HG03060 (cell line): ENCODE measurements around the gene LAMB3.

Experiments used
- ATAC-seq: cut with Tn5 transposase; IDR thresholded peaks from one replicate; pipeline ENCODE4 v1.9.1; 2021; ENCODE audit warnings: low read depth, moderate number of reproducible peaks; ENCODE audit not compliant: unreplicated experiment

The LAMB3 gene

DNA sequence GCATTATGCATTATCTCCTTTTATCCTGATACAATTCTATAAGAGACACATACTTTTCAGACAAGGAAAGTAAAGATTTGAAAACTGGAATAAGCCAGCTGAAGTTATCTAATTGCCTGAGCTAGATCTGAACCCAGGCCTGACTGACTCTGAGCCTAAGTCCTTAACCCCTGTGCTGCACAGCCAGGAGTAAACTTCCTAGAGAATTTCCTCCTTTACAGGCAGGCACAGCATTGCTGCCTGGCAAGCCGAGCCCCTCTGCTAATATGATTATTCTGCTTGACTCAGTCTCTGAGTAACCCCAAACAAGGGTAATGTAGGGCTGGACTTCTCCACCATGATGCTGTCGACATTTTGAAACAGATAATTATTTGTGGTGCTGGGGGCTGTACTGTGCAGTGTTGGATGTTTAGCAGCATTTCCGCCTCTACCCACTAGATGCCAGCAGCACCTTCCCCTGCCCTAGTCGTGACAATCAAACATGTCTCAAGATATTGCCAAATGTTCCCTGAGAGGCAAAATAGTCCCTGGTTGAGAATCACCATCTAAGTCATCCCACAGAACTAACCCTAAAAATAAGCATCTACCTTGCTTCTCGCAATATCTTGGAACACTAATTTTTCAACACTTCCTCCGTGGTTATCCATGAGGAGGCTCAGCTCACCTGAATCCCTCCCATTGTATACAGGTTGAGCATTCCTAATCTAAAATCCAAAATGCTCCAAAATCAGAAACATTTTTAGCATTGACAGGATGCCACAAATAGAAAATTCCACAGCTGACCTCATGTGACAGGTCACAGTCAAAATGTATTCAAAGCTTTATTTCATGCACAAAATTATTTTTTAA is 50.2 kb downstream of the LAMB3 start:
- ATAC-seq: no peak

DNA sequence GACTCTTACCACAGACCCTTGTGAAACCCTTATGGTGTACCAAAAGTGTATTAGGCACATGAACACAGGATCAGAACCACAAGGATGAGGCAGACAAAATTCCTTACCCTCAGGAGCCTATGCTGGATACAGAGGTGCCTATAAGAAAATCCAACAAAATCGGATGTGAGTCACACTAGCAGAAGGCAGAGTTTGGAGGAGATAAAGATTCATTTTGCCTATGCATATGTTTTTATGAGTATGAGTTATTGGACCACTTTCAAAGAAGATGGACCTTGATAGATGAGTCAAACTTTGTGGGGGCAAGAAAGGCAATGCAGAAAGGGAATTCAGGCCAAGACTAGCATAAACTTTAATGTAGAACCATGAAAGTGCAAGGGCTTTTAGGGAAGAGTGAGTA is 51.7 kb downstream of the LAMB3 start:
- no peak for ATAC-seq

DNA sequence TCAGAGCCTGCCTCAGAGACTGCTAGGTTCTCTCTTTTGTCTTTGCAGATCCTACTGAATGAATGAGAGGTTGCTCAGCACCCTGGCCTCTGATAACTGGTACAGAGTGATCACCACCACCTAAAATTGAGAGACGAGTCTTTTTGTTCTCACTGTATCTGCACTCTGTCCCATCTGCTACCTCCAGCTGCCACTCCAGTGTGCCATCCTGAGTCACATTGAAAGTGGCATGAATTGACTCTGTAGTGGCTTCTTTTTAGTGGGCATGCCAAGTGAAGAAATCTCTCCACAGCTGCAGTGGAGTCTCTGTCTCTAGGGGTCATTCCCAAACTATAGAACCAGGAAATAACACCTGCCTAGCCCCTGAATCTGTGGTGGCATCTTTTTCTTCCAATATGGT is 54.0 kb downstream of the LAMB3 start:
- ATAC-seq: no peak

DNA sequence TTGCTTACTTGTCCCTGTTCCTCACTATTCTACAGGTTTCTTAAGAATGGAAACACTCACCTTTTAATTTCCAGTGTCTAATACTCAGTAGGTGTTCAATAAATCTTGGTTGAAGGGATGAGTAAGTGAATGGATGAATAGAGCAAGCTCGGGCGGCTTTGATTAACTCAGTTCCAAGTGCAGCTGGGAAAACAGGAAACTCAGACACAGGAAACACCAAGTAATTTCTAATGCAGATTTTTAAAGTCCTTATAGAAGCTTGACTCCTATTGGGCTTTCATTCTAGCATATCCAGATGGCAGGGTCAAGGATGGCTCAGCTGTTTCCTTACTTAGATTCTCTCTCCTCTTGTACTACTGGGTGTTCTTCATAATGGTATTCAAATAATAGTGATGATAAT is 54.7 kb downstream of the LAMB3 start:
- ATAC-seq: no peak

DNA sequence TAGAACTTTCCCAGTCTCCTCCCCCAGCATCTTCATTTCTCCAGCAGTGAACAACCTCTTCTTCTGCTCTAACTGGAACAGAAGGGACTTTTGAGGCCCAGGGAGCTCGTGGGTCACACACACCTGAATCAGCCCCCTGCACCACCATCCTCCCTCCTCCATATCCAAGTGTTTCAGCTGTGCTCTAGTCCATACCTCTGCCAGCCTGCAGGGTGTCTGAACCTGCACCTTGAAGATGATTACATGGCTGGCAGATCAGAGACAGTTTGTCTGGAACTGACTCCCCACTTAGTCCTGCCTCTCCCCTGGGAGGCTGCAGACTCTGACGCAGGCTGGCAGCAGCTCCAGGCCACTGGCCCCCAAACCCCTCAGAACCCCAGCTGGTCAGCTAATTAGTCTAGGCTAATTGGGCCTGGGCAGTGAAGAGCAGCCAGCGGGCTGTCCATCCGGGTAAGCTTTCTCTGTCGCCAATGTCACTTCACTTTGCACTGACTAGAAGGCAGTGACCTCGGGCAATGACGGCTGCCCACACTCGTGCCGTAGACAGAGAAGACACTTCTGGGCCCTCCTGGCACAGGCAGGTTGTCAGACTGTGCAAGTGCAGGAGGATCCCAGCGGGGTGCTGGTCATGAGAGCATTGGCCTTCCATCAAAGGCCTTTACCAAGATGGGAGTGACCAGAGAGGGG is 56.5 kb downstream of the LAMB3 start:
- ATAC-seq: no peak

DNA sequence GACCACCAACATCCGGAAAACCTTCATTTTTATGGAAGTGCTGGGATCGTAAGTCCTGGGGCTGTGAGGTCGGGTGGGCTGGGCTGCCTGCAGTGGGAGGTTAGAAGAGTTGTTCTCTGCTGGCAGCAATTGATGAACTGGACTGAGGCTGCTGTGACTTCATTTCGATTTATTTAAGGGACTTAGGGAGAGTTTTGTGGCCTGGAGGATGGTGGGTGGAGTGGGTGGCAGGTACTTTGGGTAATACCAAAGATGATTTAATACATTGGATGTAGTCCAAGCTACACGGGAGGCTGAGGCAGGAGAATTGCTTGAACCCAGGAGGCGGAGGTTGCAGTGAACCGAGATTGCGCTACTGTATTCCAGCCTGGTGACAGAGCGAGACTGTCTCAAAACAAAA is 57.2 kb downstream of the LAMB3 start:
- no peak for ATAC-seq

DNA sequence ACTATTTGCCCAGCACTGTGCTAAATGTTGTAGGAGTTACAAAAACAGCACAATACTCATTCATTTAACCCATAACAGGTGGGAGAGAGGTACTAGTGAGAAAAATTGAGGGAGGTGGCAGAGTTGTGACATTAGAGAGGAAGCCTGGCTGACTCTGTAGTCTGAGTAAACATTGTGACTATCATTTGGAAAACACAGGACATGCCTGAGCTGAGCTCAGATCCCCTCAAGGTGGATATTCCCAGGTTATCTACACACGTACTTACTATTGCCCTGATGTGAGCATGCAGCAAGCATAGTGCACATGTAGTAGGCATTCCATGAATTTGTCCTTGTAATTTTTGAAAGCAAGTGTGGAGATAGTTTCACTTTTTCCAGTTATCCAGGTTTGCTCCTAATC is 57.8 kb downstream of the LAMB3 start:
- ATAC-seq: no peak

DNA sequence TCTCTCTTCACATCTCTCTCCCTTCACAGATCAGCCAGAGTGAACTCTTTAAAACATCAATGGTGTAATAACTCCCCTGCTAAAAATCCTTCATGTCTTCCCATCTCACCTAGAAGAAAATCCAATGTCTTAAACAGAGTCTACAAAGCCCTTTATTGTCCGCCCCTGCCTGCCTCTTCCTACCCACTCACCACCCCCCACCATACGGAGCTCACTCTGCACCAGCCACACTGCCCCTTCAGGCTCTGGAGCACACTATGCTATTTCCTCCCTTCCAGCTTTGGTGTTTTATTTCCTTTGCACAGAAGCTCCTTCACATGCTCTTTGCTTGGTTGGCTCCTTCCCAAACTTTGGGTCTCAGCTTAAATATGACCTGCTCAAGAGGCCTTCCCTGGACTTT is 58.5 kb downstream of the LAMB3 start:
- no peak for ATAC-seq

DNA sequence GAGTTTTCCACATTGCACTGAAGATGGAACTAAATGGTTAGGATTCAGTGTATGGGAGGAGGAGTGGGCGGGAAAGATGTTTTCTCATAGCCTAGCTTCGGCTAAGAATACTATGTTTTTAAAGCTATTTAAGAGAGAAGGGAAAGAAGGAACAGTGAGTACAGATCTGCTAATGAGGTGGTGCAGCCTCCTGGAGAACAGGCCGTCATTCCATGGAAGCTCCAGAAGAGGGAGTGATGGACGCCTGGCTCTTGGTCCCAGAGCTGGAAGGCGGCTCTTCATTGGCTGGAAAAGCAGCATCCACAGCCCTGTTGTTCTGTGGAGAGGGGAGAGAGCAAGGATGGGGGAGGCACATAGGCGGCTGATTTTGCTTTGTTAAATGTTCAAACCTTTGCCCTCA is 61.8 kb downstream of the LAMB3 start:
- no peak for ATAC-seq

DNA sequence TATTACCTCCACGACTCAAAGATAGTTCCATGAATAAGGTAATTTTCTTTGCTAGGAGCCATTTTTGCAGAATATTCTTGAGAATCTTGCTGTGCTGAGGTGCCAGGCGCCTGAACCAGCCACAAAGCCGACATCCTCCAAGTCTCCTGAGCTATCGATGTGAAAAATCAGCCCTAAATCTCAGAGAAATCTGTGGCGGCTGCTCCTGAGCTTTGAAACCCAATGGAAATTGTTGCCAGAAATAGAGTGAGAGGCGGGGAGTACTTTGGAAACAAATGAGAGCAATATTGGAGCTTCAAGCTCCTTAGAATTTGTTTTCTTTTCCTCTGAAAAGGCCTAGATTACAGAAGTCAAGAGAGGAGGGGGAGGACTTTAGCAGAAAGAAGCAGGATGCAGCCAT is 62.4 kb downstream of the LAMB3 start:
- ATAC-seq: no peak

DNA sequence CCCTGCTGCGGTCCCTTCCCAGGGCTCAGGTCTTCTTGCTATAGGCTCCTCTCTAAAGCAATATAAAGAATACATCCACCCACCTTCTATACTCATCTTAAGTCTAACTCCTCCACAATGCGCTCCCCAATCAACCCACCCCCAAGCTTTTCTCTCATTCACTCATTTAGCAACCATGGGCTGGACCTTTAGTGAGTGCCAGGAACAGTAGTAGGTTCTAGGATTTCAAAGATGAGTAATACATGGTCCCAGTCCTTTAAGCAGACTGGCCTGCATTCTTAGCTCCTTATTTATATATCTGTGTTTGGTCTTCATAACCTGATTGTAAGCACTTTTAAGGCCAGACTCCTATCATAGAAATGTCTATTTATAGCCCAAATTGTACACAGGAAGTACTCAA is 62.8 kb downstream of the LAMB3 start:
- no peak for ATAC-seq

DNA sequence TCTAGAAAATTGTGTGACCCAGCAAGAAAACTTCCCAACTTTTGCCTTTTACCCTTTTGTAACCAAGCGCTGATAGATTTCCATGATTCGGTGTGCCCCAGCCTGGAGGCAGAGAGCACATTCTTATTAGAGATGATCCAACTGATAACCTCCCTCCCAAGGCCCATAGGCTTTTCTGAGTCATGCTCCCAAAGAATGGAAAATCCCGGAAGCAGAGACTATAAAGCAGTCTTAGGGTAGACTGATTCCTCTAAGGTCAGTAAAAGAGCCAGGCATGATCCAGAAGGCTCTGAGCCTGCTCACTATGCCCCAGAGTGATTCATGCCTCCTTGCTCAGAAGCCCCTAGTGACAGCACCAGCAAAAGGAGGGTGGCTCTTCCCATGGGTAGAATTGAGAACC is 64.4 kb downstream of the LAMB3 start:
- no peak for ATAC-seq

DNA sequence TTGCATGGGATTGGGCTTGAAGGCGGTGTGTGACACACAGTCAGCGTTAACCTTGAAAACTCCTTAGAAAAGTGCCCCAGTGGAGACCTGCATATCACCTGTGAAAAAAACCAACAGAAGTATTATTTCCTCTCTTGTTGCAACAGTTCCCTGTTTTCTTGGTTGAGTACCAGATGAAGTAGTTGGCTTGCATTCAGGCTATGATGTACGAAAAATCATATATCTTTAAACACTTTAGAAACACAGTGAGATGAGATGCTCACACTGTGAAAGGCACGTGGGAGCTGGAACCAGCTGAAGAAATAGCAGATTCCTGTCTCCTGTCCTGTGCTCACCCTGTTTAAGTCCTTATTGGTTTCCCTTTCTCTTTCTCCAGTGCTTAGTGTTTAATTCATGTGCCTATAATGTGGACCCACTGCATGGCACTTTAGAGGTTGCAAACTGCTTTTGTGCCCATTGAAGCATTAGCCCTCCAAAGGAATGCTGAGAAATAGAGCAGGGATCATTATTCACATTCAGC is 65.9 kb downstream of the LAMB3 start:
- no peak for ATAC-seq

DNA sequence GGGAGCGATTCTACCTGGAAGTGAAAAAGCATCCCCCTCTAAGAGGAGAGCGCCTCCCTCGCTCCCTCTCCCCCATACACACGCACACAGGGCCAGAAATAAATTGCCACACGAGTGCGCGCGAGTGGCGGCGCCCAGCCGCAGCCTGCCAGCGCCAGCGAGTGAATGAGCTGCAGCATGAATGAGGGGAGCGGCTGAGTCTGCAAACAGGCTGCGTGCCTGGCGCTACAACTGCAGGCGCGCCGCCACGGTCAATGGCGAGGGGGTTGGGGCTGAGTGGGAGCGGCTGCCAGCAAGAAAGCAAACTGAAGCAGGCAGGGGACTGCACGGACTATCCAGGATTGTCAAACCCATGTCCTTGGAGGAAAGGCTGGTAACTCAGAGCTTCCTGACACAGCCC is 66.6 kb downstream of the LAMB3 start:
- no peak for ATAC-seq

DNA sequence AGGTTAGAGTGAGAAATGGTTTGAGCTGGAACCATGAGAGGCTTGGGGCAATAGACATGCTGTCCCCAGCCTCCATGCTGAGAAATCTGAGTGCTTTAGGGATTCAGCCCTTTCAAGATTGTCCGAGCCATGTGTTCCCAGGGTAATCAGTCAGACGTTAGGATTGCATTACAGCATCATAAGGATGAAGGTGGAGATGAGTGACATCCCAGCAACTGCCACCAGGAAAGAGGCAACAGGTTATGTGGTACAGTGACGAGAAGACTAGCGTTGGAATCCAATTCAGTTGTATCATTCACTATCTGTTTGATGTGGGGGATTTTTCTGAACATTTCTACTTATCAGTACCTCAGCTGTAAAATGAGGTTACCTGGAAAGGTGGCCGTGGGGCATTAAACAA is 67.0 kb downstream of the LAMB3 start:
- no peak for ATAC-seq

DNA sequence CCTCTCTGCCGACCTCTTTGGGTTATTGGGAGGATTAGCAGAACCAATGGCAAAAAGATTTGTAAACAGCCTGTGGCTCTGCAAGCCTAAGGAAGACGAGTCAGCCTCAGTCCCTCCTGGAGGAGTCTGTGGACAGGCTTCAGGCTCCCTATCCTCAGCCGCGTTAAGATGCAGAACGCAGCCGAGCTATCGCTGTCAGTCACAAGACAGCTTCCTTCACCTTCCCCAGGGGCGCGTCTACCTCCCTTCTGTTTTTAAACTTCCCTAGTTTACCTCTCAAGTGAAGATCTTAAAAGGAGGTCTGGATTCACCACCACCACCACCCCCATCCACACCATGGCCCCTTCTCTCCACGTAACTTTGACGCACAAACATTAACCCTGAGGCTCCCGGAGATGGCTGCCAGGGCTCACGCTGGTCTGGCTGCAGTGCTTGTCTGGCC is 68.0 kb downstream of the LAMB3 start:
- ATAC-seq: no peak

DNA sequence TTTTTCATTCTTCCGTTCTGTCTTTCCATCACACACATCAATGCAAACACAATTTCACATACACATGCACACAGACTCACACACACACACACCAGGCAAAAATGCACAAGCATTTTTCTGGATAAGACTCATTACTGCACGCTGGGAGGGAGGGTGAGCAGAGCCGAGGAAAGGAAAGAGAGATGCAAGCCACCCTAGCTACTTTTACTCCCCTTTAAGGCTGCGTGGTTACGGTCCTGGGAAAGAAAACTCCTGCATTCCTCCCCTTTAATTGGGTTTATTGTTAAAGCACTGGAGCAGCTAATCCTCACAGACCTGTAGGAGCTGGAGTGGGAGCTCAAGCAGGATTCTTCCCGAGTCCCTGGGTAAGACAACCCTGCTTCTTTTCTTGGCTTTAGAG is 68.8 kb downstream of the LAMB3 start, which contains the start of gene CAMK1G:
Gene CAMK1G, plus strand, starts transcription at position 307 of the 400 bp plus-strand sequence. CDS start 11,270 bp downstream, outside the sequence.
- no peak for ATAC-seq

DNA sequence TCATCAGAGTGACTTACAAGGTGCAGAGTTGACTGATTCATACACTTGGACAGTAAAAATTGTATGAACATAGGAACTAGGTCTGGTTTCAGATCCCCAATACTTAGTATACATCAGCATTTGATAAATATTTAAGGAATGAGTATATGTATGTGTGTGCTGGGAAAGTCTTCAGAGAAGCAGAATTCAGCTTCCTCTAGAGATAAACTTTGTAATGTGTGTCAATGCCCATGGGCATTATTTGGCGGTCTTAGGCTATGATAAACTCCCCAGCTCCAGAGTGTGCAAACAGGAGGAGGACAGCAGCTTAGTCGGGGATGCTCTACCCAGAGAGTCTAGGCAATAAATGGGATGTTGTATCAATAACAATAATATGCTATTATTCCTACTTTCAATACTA is 71.6 kb downstream of the LAMB3 start:
- no peak for ATAC-seq

DNA sequence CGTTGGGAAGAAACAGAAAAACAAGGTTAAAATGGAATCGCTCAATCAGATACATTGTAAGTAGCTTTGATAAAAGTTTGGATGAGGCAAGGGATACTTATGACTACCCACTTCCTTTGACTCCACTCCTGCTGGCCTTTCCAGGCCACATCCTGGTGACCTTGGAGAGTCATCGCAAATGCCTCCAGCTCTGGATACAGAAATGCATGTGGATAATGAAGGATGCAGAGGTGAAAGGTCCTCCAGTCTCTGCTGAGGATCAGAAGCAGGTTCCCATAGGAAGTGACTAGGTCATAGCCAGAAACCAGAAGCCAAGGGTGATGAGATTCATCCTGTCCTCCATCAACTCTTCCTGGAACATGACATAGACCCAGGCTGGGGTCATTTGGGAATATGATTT is 74.9 kb downstream of the LAMB3 start:
- ATAC-seq: no peak

DNA sequence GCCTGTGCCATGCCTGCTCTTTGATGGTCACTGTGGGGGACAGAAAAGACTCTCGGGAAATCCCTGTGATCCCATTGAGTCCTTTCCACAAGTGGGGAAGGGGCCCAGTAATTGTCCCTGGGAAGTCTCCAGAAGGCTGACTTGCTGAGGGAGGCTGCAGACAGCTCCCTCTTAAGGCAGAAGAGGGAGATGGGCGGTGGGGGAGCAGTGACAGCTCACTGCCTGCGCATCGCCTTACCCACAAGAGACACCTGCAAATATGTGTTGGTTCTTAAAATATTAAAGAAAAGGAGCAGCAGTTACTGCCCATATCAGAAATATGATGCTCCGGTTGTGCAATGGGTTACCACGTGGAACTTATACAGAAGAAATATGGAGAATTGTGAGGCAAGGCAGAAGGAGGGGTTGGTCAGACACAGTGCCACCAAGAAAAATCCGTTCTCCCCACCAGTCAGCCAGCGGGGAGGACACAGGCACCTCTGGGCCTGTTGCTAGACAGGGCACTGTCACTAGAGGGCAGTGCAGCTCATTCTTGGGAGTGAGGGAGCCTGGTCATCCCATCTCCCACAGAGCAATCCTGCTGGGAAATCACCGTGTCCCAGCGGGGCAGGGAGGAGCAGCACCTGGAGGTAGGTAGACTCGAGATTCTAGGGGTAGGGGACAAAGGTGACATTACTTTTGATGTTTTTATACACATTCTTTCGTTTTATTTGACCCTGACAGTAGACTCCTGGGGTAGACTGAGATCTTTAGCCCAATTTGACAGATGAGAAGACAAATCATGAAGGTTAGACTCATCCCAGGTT is 75.6 kb downstream of the LAMB3 start:
- no peak for ATAC-seq

DNA sequence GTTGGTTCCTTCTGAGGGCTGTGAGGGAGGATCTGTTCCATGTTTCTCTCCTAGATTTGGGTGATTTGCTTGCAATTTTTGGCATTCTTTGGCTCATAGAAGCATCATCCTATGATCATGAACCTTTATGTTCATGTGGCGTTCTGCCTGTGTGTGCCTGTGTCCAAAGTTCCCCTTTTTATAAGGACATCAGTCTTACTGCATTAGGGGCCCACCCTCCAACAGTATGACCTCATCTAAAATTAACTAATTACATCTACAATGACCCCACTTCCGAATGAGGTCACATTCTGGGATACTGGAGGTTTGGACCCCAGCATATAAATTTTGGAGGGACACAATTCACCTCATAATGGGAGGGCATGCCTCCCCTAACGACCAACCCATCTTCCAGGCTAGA is 81.5 kb downstream of the LAMB3 start:
- ATAC-seq: no peak
